GM19239 (cell line): ENCODE measurements around the gene TACR2.

ENCODE experiments used
- DNase-seq: peaks from one replicate; pipeline ENCODE4 v3.0.0; 2011; ENCODE audit warnings: low spot score; ENCODE audit not compliant: insufficient read length
- FAIRE-seq: peaks from 2 replicates; lab custom pipeline; 2011; peaks lifted over from hg19 to GRCh38; lab: Jason Lieb, UNC

Gene TACR2

GRCh38 chr10:69353977-69354635 lies 62.6 kb downstream of the TACR2 start:
- FAIRE-seq, result no peak
- no peak for DNase-seq
